HepG2 (cell line): ENCODE results near the gene RPL32. TPM values are rescaled to one million over a fixed set of nuclear protein-coding genes. Genes with fewer than 3 reads are reported as not detected.

Source experiments
- ATAC-seq: fragments of 200-7000 bp; cut with Tn5 transposase; 3 replicates; pipeline ENCODE4 v1.9.1; 2020; ENCODE audit warnings: mild to moderate bottlenecking, moderate library complexity
- BruUV-seq: library from RNA; stranded (reverse); fragments of 400-500 nt; replicated peaks from 2 replicates; lab custom pipeline; 2021; lab: Mats Ljungman, UMichigan
- CTCF ChIA-PET: fragments of 300-600 bp; formaldehyde crosslinking; extraction: SDS; loops from one replicate; lab custom pipeline; 2021; ENCODE audit warnings: low total read pairs, inconsistent platforms, low intra/inter-chr PET ratio; lab: Yijun Ruan, JAX
- POLR2A ChIA-PET: fragments of 350-600 bp; sonication (Branson Sonifier 250); formaldehyde crosslinking; loops from one replicate; lab custom pipeline; 2020; ENCODE audit warnings: antibody characterized with exemption, inconsistent platforms; lab: Yijun Ruan, JAX
- DNase-seq: peaks from one replicate; pipeline ENCODE4 v3.0.0-alpha.2; 2015; ENCODE audit warnings: low spot score
- FAIRE-seq: peaks from 3 replicates; lab custom pipeline; 2011; peaks lifted over from hg19 to GRCh38; lab: Jason Lieb, UNC
- H2AFZ ChIP-seq: one replicate; pipeline ENCODE4 v1.6.1; 2011; ENCODE audit warnings: low read length, inconsistent platforms
- H3K27ac ChIP-seq: fragments of 300-600 bp; 3 replicates; pipeline ENCODE4 v1.8.0; 2011; ENCODE audit warnings: mixed run types, mild to moderate bottlenecking, mixed read lengths, low read length, inconsistent platforms; ENCODE audit not compliant: insufficient read depth; ENCODE audit errors: extremely low read length
- H3K27me3 ChIP-seq, 2 experiments: fragments of 200-600 bp in 1 of 2; 2 replicates in 1 of 2; 3 replicates in 1 of 2; pipeline versions ENCODE4 v1.6.0 to v1.8.0; 2011; ENCODE audit warnings: low read length in 2 of 2, mild to moderate bottlenecking in 2 of 2, moderate library complexity in 2 of 2, inconsistent platforms in 1 of 2; ENCODE audit not compliant: insufficient read depth in 2 of 2, control insufficient read depth in 1 of 2
- H3K36me3 ChIP-seq, 2 experiments: fragments of 200-600 bp in 1 of 2; replicated peaks in 1 of 2; 2 replicates in 1 of 2; 3 replicates in 1 of 2; pipeline versions ENCODE4 v1.5.1 to v1.8.0; 2011; ENCODE audit warnings: low read length in 2 of 2, inconsistent platforms in 1 of 2; ENCODE audit not compliant: insufficient read depth in 2 of 2, control insufficient read depth in 1 of 2
- H3K4me1 ChIP-seq: 2 replicates; pipeline ENCODE4 v1.5.1; 2012; ENCODE audit warnings: low read length, inconsistent platforms; ENCODE audit not compliant: insufficient read depth
- H3K4me2 ChIP-seq: 2 replicates; pipeline ENCODE4 v1.6.0; 2011; ENCODE audit warnings: low read depth, low read length, inconsistent platforms
- H3K4me3 ChIP-seq, 3 experiments: fragments of 200-600 bp in 1 of 3; sonication (generic), shearing (Covaris generic) in 1 of 3; replicated peaks in 1 of 3; 2 replicates each; pipeline ENCODE4 v1.5.1; 2011 to 2016; ENCODE audit warnings: low read length in 3 of 3, inconsistent platforms in 2 of 3, low read depth in 2 of 3, mild to moderate bottlenecking in 2 of 3, control low read depth in 1 of 3, mixed read lengths in 1 of 3; ENCODE audit not compliant: insufficient read depth in 1 of 3
- H3K79me2 ChIP-seq: one replicate; pipeline ENCODE4 v1.6.1; 2011; ENCODE audit warnings: low read length, inconsistent platforms; ENCODE audit not compliant: insufficient read depth
- H3K9ac ChIP-seq: 2 replicates; pipeline ENCODE4 v1.6.0; 2011; ENCODE audit warnings: mild to moderate bottlenecking, low read depth, low read length, inconsistent platforms; ENCODE audit not compliant: insufficient read depth
- H3K9me3 ChIP-seq: 2 replicates; pipeline ENCODE4 v1.5.1; 2012; ENCODE audit warnings: mild to moderate bottlenecking, low read length
- H4K20me1 ChIP-seq: 2 replicates; pipeline ENCODE4 v1.6.0; 2011; ENCODE audit warnings: inconsistent platforms, mild to moderate bottlenecking, low read length, moderate library complexity; ENCODE audit not compliant: insufficient read depth
- FOXM1 ChIP-seq: sonication (generic); formaldehyde crosslinking; IDR thresholded peaks from 2 replicates; pipeline ENCODE4 v1.5.0; 2020; ENCODE audit warnings: missing genetic modification reagents
- KAT8 ChIP-seq: IDR thresholded peaks from 2 replicates; pipeline ENCODE4 v1.6.1; 2016; ENCODE audit warnings: missing genetic modification reagents, missing compliant biosample characterization
- RBM39 ChIP-seq: fragments of 200-400 bp; formaldehyde crosslinking; IDR thresholded peaks from one replicate; pipeline ENCODE4 v1.6.1; 2018; ENCODE audit warnings: antibody characterized with exemption, mild to moderate bottlenecking, low read depth, low read length; ENCODE audit not compliant: poor library complexity, severe bottlenecking
- SP2 ChIP-seq: sonication (generic); formaldehyde crosslinking; IDR thresholded peaks from 2 replicates; pipeline ENCODE4 v1.5.1; 2020; ENCODE audit warnings: mild to moderate bottlenecking, missing genetic modification reagents
- ZBTB39 ChIP-seq: sonication (generic); formaldehyde crosslinking; IDR thresholded peaks from 2 replicates; pipeline ENCODE4 v1.5.0; 2020; ENCODE audit warnings: missing genetic modification reagents
- ZBTB42 ChIP-seq: sonication (generic); formaldehyde crosslinking; IDR thresholded peaks from 2 replicates; pipeline ENCODE4 v1.5.0; 2020; ENCODE audit warnings: mild to moderate bottlenecking, missing genetic modification reagents
- ZNF280B ChIP-seq: sonication (generic); formaldehyde crosslinking; IDR thresholded peaks from 2 replicates; pipeline ENCODE4 v1.5.0; 2020; ENCODE audit warnings: missing genetic modification reagents, mild to moderate bottlenecking, borderline replicate concordance
- ZNF747 ChIP-seq: sonication (generic); formaldehyde crosslinking; IDR thresholded peaks from 2 replicates; pipeline ENCODE4 v1.8.1; 2023; ENCODE audit warnings: missing genetic modification reagents, mild to moderate bottlenecking, borderline replicate concordance
- ZNF780A ChIP-seq: sonication (generic); formaldehyde crosslinking; IDR thresholded peaks from 2 replicates; pipeline ENCODE4 v1.8.0; 2022; ENCODE audit warnings: mild to moderate bottlenecking, missing genetic modification reagents, moderate library complexity
- WGBS: methylation state at CpG from one replicate; pipeline ENCODE4 v1.1.6; 2017; ENCODE audit warnings: low lambda C conversion rate; 5-methylcytosine and 5-hydroxymethylcytosine counted together
- in situ Hi-C: cut with HindIII; loops from 2 replicates; pipeline ENCODE4 v1.10.0; 2017; ENCODE audit warnings: low pct_unique_long_range_greater_than_20kb; ENCODE audit not compliant: extremely low pct_ligation_motif_present
- intact Hi-C: fragments of 100-400 bp; cut with micrococcal nuclease; formaldehyde crosslinking; loops from one replicate; pipeline ENCODE4 v1.10.0; 2022; ENCODE audit not compliant: unreplicated experiment
- polyA plus RNA-seq, 8 experiments: library from polyadenylated mRNA; depleted of rRNA in 3 of 8; stranded (reverse) in 7 of 8; unstranded in 1 of 8; fragments of >200 nt; fragmentation: Illumina TruSeq in 4 of 8; extraction: Trizol in 4 of 8; gene quantifications; 2 replicates each; pipeline versions ENCODE4 v1.2.1 to v1.2.3, GENCODE V29; 2011 to 2016; ENCODE audit warnings: low read depth in 4 of 8, missing spikeins in 1 of 8, mixed read lengths in 1 of 8; ENCODE audit not compliant: insufficient read depth in 1 of 8
- total RNA-seq, 5 experiments: library from RNA; depleted of rRNA; stranded (reverse); fragments of >200 nt; fragmentation: Illumina TruSeq; extraction: Trizol; gene quantifications; 2 replicates each; pipeline ENCODE4 v1.2.3, GENCODE V29; 2016; ENCODE audit warnings: low read depth in 1 of 5

RPL32 gene
- total and polyA plus RNA-seq, 2 of the 13 experiments (the other 11 are each of a cell fraction or from before 2014, with no cell fraction given), result 1,781 to 2,401 TPM

GRCh38 chr3:12862387-12862786 lies 21.0 kb upstream of the RPL32 start:
- Histone ChIP-seq H3K4me2 (no peak overlapping the region), H2AFZ (no peak overlapping the region), H3K27ac (no peak overlapping the region), H3K79me2 (no peaks in the 10 kb centered on the region), H4K20me1 (no peaks in the 10 kb centered on the region), H3K4me1 (no peaks in the 10 kb centered on the region), H3K9ac (no peak overlapping the region), H3K36me3 (no peaks in the 10 kb centered on the region), H3K4me3 (no peak overlapping the region), H3K27me3 (peaks cover 4 to 73% of the 10 kb centered on the region in 2 experiments), H3K9me3 (no peaks in the 10 kb centered on the region; the same call in 1 of the 2 replicates)
- TF ChIP-seq RBM39 (no peak), KAT8 (CRISPR knock-in tag) (no peak), ZNF747 (CRISPR knock-in tag) (no peak), FOXM1 (no peak), ZNF280B (CRISPR knock-in tag) (no peak), SP2 (no peak), ZBTB39 (no peak), ZNF780A (CRISPR knock-in tag) (no peak), ZBTB42 (CRISPR knock-in tag) (no peak)
- ChIA-PET POLR2A (no interaction called here), CTCF (no interaction called here)
- no TSS peak for BruUV-seq
- in situ Hi-C loops (no loop called here), intact Hi-C loops (no loop called here)
- WGBS, result 61% methylated on average over 8 of the region's 8 CpGs
- no peak for ATAC-seq
- no peak for FAIRE-seq
- no peak for DNase-seq
